ENCODE measurements around the gene GGA1.

Gene GGA1

GRCh38 chr22:37627545-37627944, 18.9 kb downstream of the GGA1 start:
- in situ Hi-C loops (cut with MboI; ENCODE audit: low sequenced_read_pairs) = no loop called here

- in situ Hi-C loops (cut with MboI; ENCODE audit: low sequenced_read_pairs) = no loop called here
These were observed 20.2 kb downstream of the GGA1 start for GRCh38 chr22:37628830-37629229.

- in situ Hi-C loops (cut with MboI; ENCODE audit: low sequenced_read_pairs) = no loop called here
These were observed 21.3 kb downstream of the GGA1 start for GRCh38 chr22:37629928-37630327.

DNA sequence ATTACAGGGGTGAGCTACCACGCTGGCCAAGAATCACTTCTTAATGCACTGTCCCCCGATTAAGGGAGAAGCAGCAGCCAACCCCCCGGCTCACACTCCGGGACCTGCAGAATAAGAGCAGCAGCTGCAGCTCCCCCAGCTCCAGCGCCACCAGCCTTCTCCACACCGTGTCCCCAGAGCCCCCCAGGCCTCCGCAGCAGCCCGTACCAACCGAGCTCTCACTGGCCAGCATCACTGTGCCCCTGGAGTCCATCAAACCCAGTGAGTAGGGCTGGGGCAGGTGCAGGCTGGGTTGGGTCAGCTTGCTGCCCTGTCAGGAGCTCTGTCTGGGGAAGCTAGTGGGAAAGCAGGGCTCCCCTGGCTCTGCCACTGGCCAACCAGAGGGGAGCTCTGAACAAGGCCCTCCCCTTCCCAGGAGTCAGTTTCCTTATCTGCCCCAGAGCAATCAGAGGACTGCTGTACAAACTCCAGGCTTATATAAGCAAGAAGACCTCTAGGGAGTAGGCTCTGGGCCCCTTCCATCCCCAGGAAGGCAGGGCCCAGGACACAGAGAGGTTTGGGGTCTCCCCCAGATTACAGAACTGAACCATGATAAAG, 22.3 kb downstream of the GGA1 start:
- in situ Hi-C loops (cut with MboI; ENCODE audit: low sequenced_read_pairs) = no loop called here

GRCh38 chr22:37631448-37632173, 23.0 kb downstream of the GGA1 start:
- in situ Hi-C loops (cut with MboI; ENCODE audit: low sequenced_read_pairs) = no loop called here

GRCh38 chr22:37632174-37633088, 23.8 kb downstream of the GGA1 start:
- in situ Hi-C loops (cut with MboI; ENCODE audit: low sequenced_read_pairs) = no loop called here

DNA sequence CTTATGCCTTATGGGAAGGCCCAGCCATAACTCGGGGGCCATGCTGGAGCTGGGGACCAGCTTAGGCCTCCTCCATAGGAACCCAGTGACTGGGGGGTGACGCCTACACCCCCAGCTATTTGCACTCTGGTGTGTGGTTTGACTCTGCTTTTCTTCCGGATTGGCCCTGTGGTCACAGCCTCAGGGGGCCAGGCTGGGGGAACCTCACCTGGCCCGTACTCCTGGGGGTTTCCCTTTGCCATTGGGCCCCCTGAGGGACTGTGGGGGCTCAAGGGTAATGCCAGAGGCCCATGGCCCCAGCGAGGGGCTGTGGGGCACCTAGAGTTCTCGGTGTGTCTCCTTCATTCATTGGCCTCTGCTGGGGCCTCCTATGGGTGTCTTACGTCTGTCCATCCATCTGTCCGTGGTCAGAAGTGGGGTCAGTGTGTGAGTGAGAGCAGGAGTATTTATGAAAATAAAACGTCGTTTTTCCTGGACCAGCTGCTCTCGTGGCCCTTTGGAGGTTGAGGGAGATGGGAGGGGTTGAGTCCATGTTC, 24.5 kb downstream of the GGA1 start:
- in situ Hi-C loops (cut with MboI; ENCODE audit: low sequenced_read_pairs) = no loop called here

GRCh38 chr22:37633625-37634416, 25.2 kb downstream of the GGA1 start:
- in situ Hi-C loops (cut with MboI; ENCODE audit: low sequenced_read_pairs) = no loop called here

- in situ Hi-C loops (cut with MboI; ENCODE audit: low sequenced_read_pairs) = no loop called here
These were observed 25.8 kb downstream of the GGA1 start for GRCh38 chr22:37634417-37634924.

GRCh38 chr22:37635157-37635556, 26.5 kb downstream of the GGA1 start:
- in situ Hi-C loops (cut with MboI; ENCODE audit: low sequenced_read_pairs) = no loop called here

GRCh38 chr22:37636186-37636948, 27.7 kb downstream of the GGA1 start:
- in situ Hi-C loops (cut with MboI; ENCODE audit: low sequenced_read_pairs) = no loop called here

- in situ Hi-C loops (cut with MboI; ENCODE audit: low sequenced_read_pairs) = no loop called here
These were observed 28.3 kb downstream of the GGA1 start for GRCh38 chr22:37636949-37637273.

- in situ Hi-C loops (cut with MboI; ENCODE audit: low sequenced_read_pairs) = no loop called here
These were observed 29.9 kb downstream of the GGA1 start for GRCh38 chr22:37638391-37639069.

DNA sequence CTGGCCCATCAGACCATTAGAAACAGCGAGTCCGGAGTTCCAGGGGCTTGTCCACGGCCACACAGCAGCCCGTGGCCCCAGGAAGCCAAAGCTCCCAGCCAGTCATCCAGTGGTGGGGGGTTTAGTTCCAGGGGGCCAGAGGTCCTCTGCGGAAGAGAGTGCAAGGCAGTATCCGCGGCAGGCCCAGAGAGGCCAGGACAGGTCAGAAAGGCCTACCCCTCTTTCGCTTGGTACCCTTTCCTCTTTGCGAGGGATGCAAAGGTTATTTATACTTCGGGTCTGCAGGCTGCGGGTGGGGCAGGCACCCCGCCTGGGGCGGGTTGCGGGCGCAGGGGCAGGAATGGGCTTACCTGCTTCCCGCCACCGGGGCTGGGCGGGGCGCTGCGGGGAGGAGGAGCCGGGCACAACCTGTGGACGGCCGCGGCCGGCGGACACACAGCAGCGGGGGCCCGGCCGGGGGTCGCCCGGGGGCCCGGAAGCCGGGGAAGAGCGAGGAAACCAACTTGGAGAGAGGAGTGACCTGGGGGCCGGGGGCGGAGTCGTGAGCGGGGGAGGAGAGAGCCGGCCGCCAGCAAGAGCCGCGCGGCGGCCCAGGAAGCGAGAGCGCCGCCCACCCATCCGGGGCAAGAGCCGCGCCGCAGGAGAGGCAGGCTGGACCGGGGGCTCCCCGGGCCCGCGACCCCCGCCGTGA, 30.6 kb downstream of the GGA1 start, which contains the start of gene SH3BP1:
SH3BP1 (plus strand) TSS at position 600 of the 691 bp plus-strand sequence. CDS start 119 bp downstream, outside the sequence.
- in situ Hi-C loops (cut with MboI; ENCODE audit: low sequenced_read_pairs) = no loop called here

- in situ Hi-C loops (cut with MboI; ENCODE audit: low sequenced_read_pairs) = no loop called here
These were observed 31.3 kb downstream of the GGA1 start for GRCh38 chr22:37639771-37640590.

- in situ Hi-C loops (cut with MboI; ENCODE audit: low sequenced_read_pairs) = no loop called here
These were observed 32.2 kb downstream of the GGA1 start for GRCh38 chr22:37640591-37641560.

- in situ Hi-C loops (cut with MboI; ENCODE audit: low sequenced_read_pairs) = no loop called here
These were observed 32.9 kb downstream of the GGA1 start for GRCh38 chr22:37641561-37641949.
